ENCODE data around the gene NELFCD. TPM values are rescaled to one million over a fixed set of nuclear protein-coding genes. Genes with fewer than 3 reads are reported as not detected.

NELFCD gene
- total and polyA plus RNA-seq, 2 donors: 42.2 to 60.6 TPM

GRCh38 chr20:59015812-59016711 is 35.0 kb downstream of the NELFCD start:
- no peaks in the 10 kb centered on the region for H3K9me3 ChIP-seq (ENCODE audit: control insufficient read depth in 2 of 2, insufficient read depth in 1 of 2, low read length in 1 of 2)
- peak overlapping the region in 1 of 2 donors; percentile 62 for H3K27ac ChIP-seq (ENCODE audit: low read depth in 1 of 2, low read length in 1 of 2)
- no peak overlapping the region for H3K4me3 ChIP-seq (ENCODE audit: low read length in 2 of 2)
- 76% methylated on average over 16 of the region's 16 CpGs for WGBS
- peaks cover 45 to 55% of the 10 kb centered on the region in 2 donors for H3K4me1 ChIP-seq (ENCODE audit: control insufficient read depth in 2 of 2, insufficient read depth in 2 of 2, low read length in 2 of 2)
- DNase-seq (ENCODE audit: low read depth in 6 of 9, low spot score in 9 of 9): no peak
- no peaks in the 10 kb centered on the region for H3K27me3 ChIP-seq (ENCODE audit: control insufficient read depth in 2 of 2, insufficient read depth in 1 of 2, low read length in 1 of 2)
- peaks cover 0 to 5% of the 10 kb centered on the region in 2 donors for H3K36me3 ChIP-seq (ENCODE audit: control insufficient read depth in 2 of 2, insufficient read depth in 2 of 2, low read length in 1 of 2)

- DNase-seq (ENCODE audit: low read depth in 6 of 9, low spot score in 9 of 9): peak in 7 of 9 donors; percentile 30 to 77 (median 46)
- H3K4me3 ChIP-seq (ENCODE audit: low read length in 2 of 2): no peak overlapping the region
- peaks cover 45 to 48% of the 10 kb centered on the region in 2 donors for H3K4me1 ChIP-seq (ENCODE audit: control insufficient read depth in 2 of 2, insufficient read depth in 2 of 2, low read length in 2 of 2)
- peaks cover 0 to 5% of the 10 kb centered on the region in 2 donors for H3K36me3 ChIP-seq (ENCODE audit: control insufficient read depth in 2 of 2, insufficient read depth in 2 of 2, low read length in 1 of 2)
- no peaks in the 10 kb centered on the region for H3K9me3 ChIP-seq (ENCODE audit: control insufficient read depth in 2 of 2, insufficient read depth in 1 of 2, low read length in 1 of 2)
- H3K27me3 ChIP-seq (ENCODE audit: control insufficient read depth in 2 of 2, insufficient read depth in 1 of 2, low read length in 1 of 2): no peaks in the 10 kb centered on the region
- WGBS: 5% methylated on average over 4 of the region's 4 CpGs
- peak overlapping the region; percentile 1 to 62 for H3K27ac ChIP-seq (ENCODE audit: low read depth in 1 of 2, low read length in 1 of 2)
Observed at GRCh38 chr20:59016795-59017492, 35.9 kb downstream of the NELFCD start.

GRCh38 chr20:59017493-59018231 is 36.6 kb downstream of the NELFCD start:
- peaks cover 45 to 48% of the 10 kb centered on the region in 2 donors for H3K4me1 ChIP-seq (ENCODE audit: control insufficient read depth in 2 of 2, insufficient read depth in 2 of 2, low read length in 2 of 2)
- no peak overlapping the region for H3K4me3 ChIP-seq (ENCODE audit: low read length in 2 of 2)
- 94% methylated on average over 16 of the region's 16 CpGs for WGBS
- no peak for DNase-seq (ENCODE audit: low read depth in 6 of 9, low spot score in 9 of 9)
- H3K9me3 ChIP-seq (ENCODE audit: control insufficient read depth in 2 of 2, insufficient read depth in 1 of 2, low read length in 1 of 2): no peaks in the 10 kb centered on the region
- peak overlapping the region in 1 of 2 donors; percentile 43 for H3K27ac ChIP-seq (ENCODE audit: low read depth in 1 of 2, low read length in 1 of 2)
- peaks cover 3 to 7% of the 10 kb centered on the region in 2 donors for H3K36me3 ChIP-seq (ENCODE audit: control insufficient read depth in 2 of 2, insufficient read depth in 2 of 2, low read length in 1 of 2)
- H3K27me3 ChIP-seq (ENCODE audit: control insufficient read depth in 2 of 2, insufficient read depth in 1 of 2, low read length in 1 of 2): no peaks in the 10 kb centered on the region

- DNase-seq (ENCODE audit: low read depth in 6 of 9, low spot score in 9 of 9): no peak
- H3K27ac ChIP-seq (ENCODE audit: low read depth in 1 of 2, low read length in 1 of 2): no peak overlapping the region
- H3K36me3 ChIP-seq (ENCODE audit: control insufficient read depth in 2 of 2, insufficient read depth in 2 of 2, low read length in 1 of 2): peaks cover 14 to 16% of the 10 kb centered on the region in 2 donors
- H3K4me1 ChIP-seq (ENCODE audit: control insufficient read depth in 2 of 2, insufficient read depth in 2 of 2, low read length in 2 of 2): peaks cover 40 to 42% of the 10 kb centered on the region in 2 donors
- WGBS: 96% methylated on average over 10 of the region's 10 CpGs
- no peaks in the 10 kb centered on the region for H3K9me3 ChIP-seq (ENCODE audit: control insufficient read depth in 2 of 2, insufficient read depth in 1 of 2, low read length in 1 of 2)
- H3K27me3 ChIP-seq (ENCODE audit: control insufficient read depth in 2 of 2, insufficient read depth in 1 of 2, low read length in 1 of 2): no peaks in the 10 kb centered on the region
- H3K4me3 ChIP-seq (ENCODE audit: low read length in 2 of 2): no peak overlapping the region
Observed at GRCh38 chr20:59018817-59019216, 37.8 kb downstream of the NELFCD start.

- no peak for DNase-seq (ENCODE audit: low read depth in 6 of 9, low spot score in 9 of 9)
- Histone ChIP-seq H3K36me3 (ENCODE audit: control insufficient read depth in 2 of 2, insufficient read depth in 2 of 2, low read length in 1 of 2) (peaks cover 18 to 20% of the 10 kb centered on the region in 2 donors), H3K4me3 (ENCODE audit: low read length in 2 of 2) (no peak within 1 kb of the TSS), H3K27me3 (ENCODE audit: control insufficient read depth in 2 of 2, insufficient read depth in 1 of 2, low read length in 1 of 2) (no peaks in the 10 kb centered on the region), H3K9me3 (ENCODE audit: control insufficient read depth in 2 of 2, insufficient read depth in 1 of 2, low read length in 1 of 2) (no peaks in the 10 kb centered on the region), H3K4me1 (ENCODE audit: control insufficient read depth in 2 of 2, insufficient read depth in 2 of 2, low read length in 2 of 2) (peaks cover 36 to 38% of the 10 kb centered on the region in 2 donors), H3K27ac (ENCODE audit: low read depth in 1 of 2, low read length in 1 of 2) (no peak within 1 kb of the TSS)
- WGBS: 98% methylated on average over 5 of the region's 5 CpGs
Observed at GRCh38 chr20:59019217-59019616, 38.2 kb downstream of the NELFCD start, which contains the start of gene TUBB1. Gene TUBB1, plus strand, starts transcription at chr20:59019429. Its CDS starts 94 bp downstream, at chr20:59019523.

GRCh38 chr20:59020938-59021551 is 40.0 kb downstream of the NELFCD start:
- peaks cover 31 to 36% of the 10 kb centered on the region in 2 donors for H3K36me3 ChIP-seq (ENCODE audit: control insufficient read depth in 2 of 2, insufficient read depth in 2 of 2, low read length in 1 of 2)
- no peak overlapping the region for H3K27ac ChIP-seq (ENCODE audit: low read depth in 1 of 2, low read length in 1 of 2)
- H3K9me3 ChIP-seq (ENCODE audit: control insufficient read depth in 2 of 2, insufficient read depth in 1 of 2, low read length in 1 of 2): no peaks in the 10 kb centered on the region
- H3K27me3 ChIP-seq (ENCODE audit: control insufficient read depth in 2 of 2, insufficient read depth in 1 of 2, low read length in 1 of 2): no peaks in the 10 kb centered on the region
- no peak for DNase-seq (ENCODE audit: low read depth in 6 of 9, low spot score in 9 of 9)
- 94% methylated on average over 5 of the region's 5 CpGs for WGBS
- H3K4me3 ChIP-seq (ENCODE audit: low read length in 2 of 2): no peak overlapping the region
- peaks cover 17 to 20% of the 10 kb centered on the region in 2 donors for H3K4me1 ChIP-seq (ENCODE audit: control insufficient read depth in 2 of 2, insufficient read depth in 2 of 2, low read length in 2 of 2)

- Histone ChIP-seq H3K9me3 (ENCODE audit: control insufficient read depth in 2 of 2, insufficient read depth in 1 of 2, low read length in 1 of 2) (no peaks in the 10 kb centered on the region), H3K27ac (ENCODE audit: low read depth in 1 of 2, low read length in 1 of 2) (no peak overlapping the region), H3K27me3 (ENCODE audit: control insufficient read depth in 2 of 2, insufficient read depth in 1 of 2, low read length in 1 of 2) (no peaks in the 10 kb centered on the region), H3K36me3 (ENCODE audit: control insufficient read depth in 2 of 2, insufficient read depth in 2 of 2, low read length in 1 of 2) (peaks cover 37 to 47% of the 10 kb centered on the region in 2 donors), H3K4me1 (ENCODE audit: control insufficient read depth in 2 of 2, insufficient read depth in 2 of 2, low read length in 2 of 2) (peaks cover under 1 to 3% of the 10 kb centered on the region in 2 donors), H3K4me3 (ENCODE audit: low read length in 2 of 2) (no peak overlapping the region)
- DNase-seq (ENCODE audit: low read depth in 6 of 9, low spot score in 9 of 9): no peak
- WGBS: 97% methylated on average over 15 of the region's 15 CpGs
Observed at GRCh38 chr20:59022754-59023153, 41.7 kb downstream of the NELFCD start.

- Histone ChIP-seq H3K27ac (ENCODE audit: low read depth in 1 of 2, low read length in 1 of 2) (no peak overlapping the region), H3K9me3 (ENCODE audit: control insufficient read depth in 2 of 2, insufficient read depth in 1 of 2, low read length in 1 of 2) (no peaks in the 10 kb centered on the region), H3K36me3 (ENCODE audit: control insufficient read depth in 2 of 2, insufficient read depth in 2 of 2, low read length in 1 of 2) (peaks cover 36 to 55% of the 10 kb centered on the region in 2 donors), H3K27me3 (ENCODE audit: control insufficient read depth in 2 of 2, insufficient read depth in 1 of 2, low read length in 1 of 2) (no peaks in the 10 kb centered on the region), H3K4me3 (ENCODE audit: low read length in 2 of 2) (no peak overlapping the region), H3K4me1 (ENCODE audit: control insufficient read depth in 2 of 2, insufficient read depth in 2 of 2, low read length in 2 of 2) (no peaks in the 10 kb centered on the region)
- DNase-seq (ENCODE audit: low read depth in 6 of 9, low spot score in 9 of 9): no peak
- WGBS: 99% methylated on average over 13 of the region's 13 CpGs
Observed at GRCh38 chr20:59023616-59024015, 42.6 kb downstream of the NELFCD start.

Measured in thymus (tissue), 11 donors.